ENCODE measurements around the gene ZFX.

ZFX gene

GRCh38 chrX:24186483-24186882, 37.0 kb downstream of the ZFX start:
- Histone ChIP-seq H3K27me3 (ENCODE audit: insufficient read depth, poor library complexity, severe bottlenecking) (no peaks in the 10 kb centered on the region), H3K9me3 (ENCODE audit: severe bottlenecking) (no peaks in the 10 kb centered on the region), H3K36me3 (ENCODE audit: low read depth) (peaks cover under 1% of the 10 kb centered on the region; the same call in 1 of the 2 replicates), H3K27ac (ENCODE audit: poor library complexity, severe bottlenecking) (no peak overlapping the region), H3K4me1 (ENCODE audit: insufficient read depth, poor library complexity, severe bottlenecking) (no peaks in the 10 kb centered on the region), H3K4me3 (ENCODE audit: severe bottlenecking) (no peak overlapping the region)
- ATAC-seq (ENCODE audit: low read depth): no peak
- no peak for DNase-seq (ENCODE audit: low spot score)
- no peak for TF ChIP-seq CTCF (IDR thresholded peaks at IDR 0.05; ENCODE audit: poor library complexity, severe bottlenecking)

- Histone ChIP-seq H3K4me1 (ENCODE audit: insufficient read depth, poor library complexity, severe bottlenecking) (no peaks in the 10 kb centered on the region), H3K9me3 (ENCODE audit: severe bottlenecking) (no peaks in the 10 kb centered on the region), H3K27me3 (ENCODE audit: insufficient read depth, poor library complexity, severe bottlenecking) (no peaks in the 10 kb centered on the region), H3K36me3 (ENCODE audit: low read depth) (no peaks in the 10 kb centered on the region), H3K27ac (ENCODE audit: poor library complexity, severe bottlenecking) (no peak overlapping the region), H3K4me3 (ENCODE audit: severe bottlenecking) (no peak overlapping the region)
- no peak for TF ChIP-seq CTCF (IDR thresholded peaks at IDR 0.05; ENCODE audit: poor library complexity, severe bottlenecking)
- no peak for DNase-seq (ENCODE audit: low spot score)
- no peak for ATAC-seq (ENCODE audit: low read depth)
These were observed 37.5 kb downstream of the ZFX start for GRCh38 chrX:24186986-24187385.

- Histone ChIP-seq H3K4me3 (ENCODE audit: severe bottlenecking) (no peak overlapping the region), H3K9me3 (ENCODE audit: severe bottlenecking) (no peaks in the 10 kb centered on the region), H3K4me1 (ENCODE audit: insufficient read depth, poor library complexity, severe bottlenecking) (no peaks in the 10 kb centered on the region), H3K27ac (ENCODE audit: poor library complexity, severe bottlenecking) (no peak overlapping the region), H3K36me3 (ENCODE audit: low read depth) (no peaks in the 10 kb centered on the region), H3K27me3 (ENCODE audit: insufficient read depth, poor library complexity, severe bottlenecking) (no peaks in the 10 kb centered on the region)
- DNase-seq (ENCODE audit: low spot score) (no peak), ATAC-seq (ENCODE audit: low read depth) (no peak)
- no peak for TF ChIP-seq CTCF (IDR thresholded peaks at IDR 0.05; ENCODE audit: poor library complexity, severe bottlenecking)
These were observed 40.0 kb downstream of the ZFX start for GRCh38 chrX:24189490-24189889.

GRCh38 chrX:24190500-24191156, 41.1 kb downstream of the ZFX start:
- no peak for DNase-seq (ENCODE audit: low spot score)
- H3K4me3 ChIP-seq (ENCODE audit: severe bottlenecking): no peak overlapping the region
- no peaks in the 10 kb centered on the region for H3K9me3 ChIP-seq (ENCODE audit: severe bottlenecking)
- no peak for TF ChIP-seq CTCF (IDR thresholded peaks at IDR 0.05; ENCODE audit: poor library complexity, severe bottlenecking)
- no peaks in the 10 kb centered on the region for H3K27me3 ChIP-seq (ENCODE audit: insufficient read depth, poor library complexity, severe bottlenecking)
- ATAC-seq (ENCODE audit: low read depth): no peak
- H3K27ac ChIP-seq (ENCODE audit: poor library complexity, severe bottlenecking): no peak overlapping the region
- H3K4me1 ChIP-seq (ENCODE audit: insufficient read depth, poor library complexity, severe bottlenecking): no peaks in the 10 kb centered on the region
- H3K36me3 ChIP-seq (ENCODE audit: low read depth): no peaks in the 10 kb centered on the region

GRCh38 chrX:24196509-24196908, 47.0 kb downstream of the ZFX start:
- ATAC-seq (ENCODE audit: low read depth) (no peak), DNase-seq (ENCODE audit: low spot score) (no peak)
- Histone ChIP-seq H3K4me3 (ENCODE audit: severe bottlenecking) (no peak overlapping the region), H3K27ac (ENCODE audit: poor library complexity, severe bottlenecking) (no peak overlapping the region), H3K27me3 (ENCODE audit: insufficient read depth, poor library complexity, severe bottlenecking) (no peaks in the 10 kb centered on the region), H3K36me3 (ENCODE audit: low read depth) (no peaks in the 10 kb centered on the region), H3K4me1 (ENCODE audit: insufficient read depth, poor library complexity, severe bottlenecking) (no peaks in the 10 kb centered on the region), H3K9me3 (ENCODE audit: severe bottlenecking) (no peaks in the 10 kb centered on the region)
- TF ChIP-seq CTCF (IDR thresholded peaks at IDR 0.05; ENCODE audit: poor library complexity, severe bottlenecking): no peak
